Activated CD8-positive, alpha-beta memory T cell treated with anti-CD3 and anti-CD28 coated beads for 1 hour (primary cell): ENCODE data around the gene RAD51AP2.
"Not testable (repeated sequence)": the region's sequence is repeated elsewhere in the genome, so short reads cannot be mapped to it uniquely, and the experiment has no call there.

ENCODE experiments used
- DNase-seq, 2 donors: peaks; one replicate each; pipeline ENCODE4 v3.0.0-alpha.2; 2020; ENCODE audit warnings: low read depth in 1 of 2; ENCODE audit errors: extremely low read depth in 1 of 2

RAD51AP2 gene

GRCh38 chr2:17518212-17519154 lies at the start of gene RAD51AP2:
TSS of gene RAD51AP2 (minus strand) at chr2:17518440. CDS start at chr2:17518415, 25 bp downstream.
- DNase-seq, result no peak

- not testable (repeated sequence) for DNase-seq
Observed at GRCh38 chr2:17565726-17566125, 47.5 kb upstream of the RAD51AP2 start.

DNA sequence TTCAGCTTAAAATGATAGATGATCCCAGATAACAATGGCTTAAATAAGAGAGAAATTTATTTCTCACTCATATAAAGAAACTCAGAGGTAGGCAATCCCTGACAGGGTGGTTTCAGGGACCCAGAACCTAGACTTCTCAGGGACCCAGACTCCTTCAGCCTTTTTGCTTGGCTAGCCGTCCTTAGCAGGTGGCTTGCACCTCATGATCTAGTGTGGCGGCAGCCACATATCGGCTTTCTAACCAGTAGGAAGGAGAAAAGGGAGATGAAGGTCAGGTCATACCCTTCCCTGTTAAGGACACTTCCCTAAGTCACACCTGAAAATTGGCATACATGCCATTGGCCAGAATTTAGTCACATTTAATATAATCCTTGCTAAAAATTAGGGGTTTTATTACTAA lies 40.6 kb upstream of the RAD51AP2 start:
- DNase-seq, result no peak

DNA sequence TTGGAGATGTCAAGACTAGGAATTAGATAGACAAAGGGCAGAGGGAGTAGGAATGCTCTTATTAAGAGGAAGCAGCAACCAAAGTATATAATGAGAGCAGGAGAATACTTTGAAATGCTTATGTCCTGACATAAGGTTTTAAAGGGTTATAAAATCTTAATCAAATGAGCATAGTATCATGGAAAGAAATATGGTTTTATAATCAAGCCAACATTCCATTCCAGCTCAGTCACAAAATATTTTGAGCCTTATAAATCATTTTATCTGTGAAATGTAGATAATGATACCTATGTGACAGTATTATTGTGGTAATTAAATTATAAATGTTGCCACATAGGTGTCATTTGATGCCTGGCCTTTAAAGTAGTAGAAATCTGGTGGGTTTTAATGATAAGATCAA lies 39.8 kb upstream of the RAD51AP2 start:
- DNase-seq, result no peak

- no peak for DNase-seq
Observed at GRCh38 chr2:17557596-17557995, 39.4 kb upstream of the RAD51AP2 start.

- DNase-seq, result no peak
Observed at GRCh38 chr2:17555150-17555549, 36.9 kb upstream of the RAD51AP2 start.

- DNase-seq, result no peak
Observed at GRCh38 chr2:17550907-17551306, 32.7 kb upstream of the RAD51AP2 start.

DNA sequence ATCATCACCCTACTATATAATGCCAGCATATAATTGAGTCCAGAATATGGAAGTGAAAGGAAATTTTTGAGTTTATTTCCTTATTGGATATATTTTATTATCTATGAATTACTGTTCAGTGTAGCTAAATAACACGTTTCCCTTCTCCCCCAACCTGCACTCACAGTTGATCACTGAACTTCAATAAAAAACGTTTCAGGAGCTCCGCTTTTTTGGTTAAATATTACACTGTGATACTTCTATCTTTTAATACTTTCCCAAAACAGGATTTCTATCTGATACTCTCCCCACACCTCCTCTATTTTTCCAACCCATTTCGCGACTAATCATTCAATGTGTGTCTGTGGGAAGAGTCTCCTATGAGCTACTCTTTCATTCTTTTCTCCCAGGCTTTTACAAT lies 29.5 kb upstream of the RAD51AP2 start:
- DNase-seq, result no peak

GRCh38 chr2:17547237-17547636 lies 29.0 kb upstream of the RAD51AP2 start:
- DNase-seq, result no peak

GRCh38 chr2:17545680-17546613 lies 27.7 kb upstream of the RAD51AP2 start:
- DNase-seq, result no peak

- no peak for DNase-seq
Observed at GRCh38 chr2:17544256-17544655, 26.0 kb upstream of the RAD51AP2 start.

DNA sequence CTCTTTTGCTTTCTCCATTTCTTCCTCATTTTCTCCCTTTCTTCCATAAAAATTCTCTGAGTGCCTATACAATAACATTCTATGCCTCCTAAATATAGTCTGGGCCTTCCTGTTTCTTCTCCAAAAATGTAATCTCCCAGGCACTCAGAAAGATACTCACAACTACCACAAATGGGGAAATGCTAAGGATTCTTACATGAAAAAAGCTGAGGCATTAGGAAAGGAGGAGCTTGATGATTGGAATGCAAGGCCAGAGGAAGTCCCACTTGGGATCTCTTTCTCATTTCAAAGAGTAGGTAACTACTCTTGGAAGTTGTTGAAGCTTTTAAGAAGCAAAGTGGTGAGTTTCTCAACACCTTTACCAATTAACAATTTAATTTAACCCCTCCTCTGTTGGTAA lies 25.6 kb upstream of the RAD51AP2 start:
- DNase-seq, result no peak

DNA sequence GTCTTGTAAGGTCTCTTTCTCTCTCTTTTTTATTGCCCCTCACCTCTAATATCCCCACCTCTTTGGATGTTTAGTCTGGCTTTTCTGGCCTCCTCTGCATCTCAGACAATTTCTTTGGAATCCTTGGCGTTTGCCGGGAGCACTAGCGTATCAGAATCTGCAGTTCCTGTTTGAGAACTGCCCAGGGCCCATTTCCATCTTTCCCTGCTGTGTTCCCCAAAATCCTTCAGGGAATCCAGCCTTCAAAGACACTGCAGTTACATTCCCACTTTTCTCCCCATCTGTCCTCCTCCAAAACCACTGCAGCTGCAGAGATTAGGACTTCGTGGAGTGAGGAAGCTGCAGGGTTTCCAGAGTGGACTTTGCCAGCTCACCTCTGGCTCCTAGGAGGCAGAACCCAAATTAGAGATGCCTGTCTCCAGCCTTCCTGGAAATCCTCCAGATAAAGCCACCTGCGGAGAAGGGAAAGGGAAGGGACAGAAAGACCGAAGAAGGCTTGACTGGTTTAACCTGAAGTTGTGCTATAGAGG lies 25.0 kb upstream of the RAD51AP2 start:
- no peak for DNase-seq

GRCh38 chr2:17542471-17542870 lies 24.2 kb upstream of the RAD51AP2 start:
- no peak for DNase-seq

DNA sequence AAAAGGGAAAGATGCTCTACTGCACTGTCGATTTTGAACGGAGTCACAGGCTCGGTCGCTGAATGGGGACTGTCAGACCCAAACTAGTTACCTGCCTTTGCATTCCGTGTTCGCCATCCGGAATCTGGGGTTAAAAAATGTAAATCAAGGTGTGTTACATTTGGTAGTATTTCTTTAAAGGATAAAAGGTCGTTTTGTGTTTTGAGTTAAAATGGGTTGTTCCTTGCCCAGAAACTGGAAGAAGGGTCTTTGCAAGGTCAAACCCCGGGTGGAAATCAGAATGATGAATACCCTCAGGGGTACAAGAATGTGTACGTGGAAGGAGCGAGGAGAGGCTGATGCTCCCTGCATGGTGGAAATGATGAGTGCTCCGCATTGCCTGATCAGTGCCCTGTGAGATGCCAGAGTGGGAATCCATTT lies 23.3 kb upstream of the RAD51AP2 start:
- DNase-seq, result no peak

DNA sequence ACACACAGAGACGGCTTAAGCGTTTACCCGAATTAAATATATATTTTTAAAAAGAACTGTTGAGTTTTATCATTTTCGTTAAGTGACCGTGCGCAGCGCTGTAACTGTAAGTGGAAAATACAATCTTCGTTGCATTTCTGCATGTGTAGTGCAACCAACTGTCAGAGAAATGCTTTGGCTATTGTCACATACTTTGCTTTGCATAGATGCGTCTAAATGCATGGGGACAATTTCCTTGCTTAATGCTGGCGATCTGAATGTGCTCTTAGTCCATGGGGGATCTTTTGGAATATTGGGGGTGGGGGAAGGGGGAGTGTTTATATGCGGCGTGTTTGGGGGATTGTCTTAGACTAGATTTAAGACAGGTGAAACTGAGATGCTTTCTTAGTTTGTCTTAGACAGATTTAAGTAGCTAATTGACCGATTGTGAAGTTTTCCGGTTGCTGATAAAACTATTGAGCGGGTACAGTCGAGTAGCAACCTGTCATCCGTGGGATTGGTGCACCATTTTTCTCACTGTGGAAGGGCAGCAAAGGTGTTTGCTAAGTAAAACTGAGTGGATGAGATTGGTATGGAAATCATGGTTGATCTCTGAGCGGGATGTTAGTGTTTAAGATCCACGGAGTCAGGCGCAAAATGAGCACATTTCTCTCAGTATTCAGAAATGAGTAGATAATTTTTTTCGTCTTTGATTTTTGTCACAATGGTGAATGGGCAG lies 22.7 kb upstream of the RAD51AP2 start:
- DNase-seq, result no peak

DNA sequence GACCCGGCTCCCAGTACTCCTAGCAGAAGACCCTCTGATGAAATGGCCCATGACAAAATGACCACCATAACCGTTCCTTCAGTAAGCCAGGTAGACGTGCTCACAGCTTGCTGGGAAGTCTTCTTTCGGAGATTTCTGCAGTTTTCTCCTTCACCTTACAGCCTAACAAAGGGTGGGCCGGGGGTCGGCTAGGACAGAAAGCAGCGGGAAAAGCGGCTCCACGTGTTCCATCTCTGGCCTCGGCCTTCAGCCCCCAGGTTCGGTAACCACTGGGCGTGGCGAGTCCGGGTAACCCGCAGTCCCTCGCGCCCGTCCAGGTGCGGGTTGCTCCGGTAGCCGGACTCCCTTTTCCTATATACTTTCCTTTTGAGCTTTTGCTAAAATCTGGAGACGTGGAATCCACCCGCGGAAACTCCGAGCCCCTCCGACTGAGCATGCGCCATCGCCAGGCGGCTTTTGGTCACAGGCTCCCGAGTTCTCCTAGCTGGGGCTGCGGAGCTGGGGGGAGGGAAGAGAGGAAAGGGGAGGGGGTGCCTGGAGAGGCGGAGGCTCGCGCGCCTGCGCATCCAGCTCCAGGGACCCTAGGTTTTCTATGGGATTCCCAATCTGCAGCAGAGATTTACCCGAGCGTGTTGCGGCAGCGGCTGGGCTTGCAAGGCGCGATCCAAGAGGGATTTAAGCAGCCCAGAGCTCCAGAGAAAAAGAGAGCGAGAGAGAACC lies 22.0 kb upstream of the RAD51AP2 start, which contains the start of gene VSNL1:
Gene VSNL1 (plus strand): TSS at position 604 of the 720 bp plus-strand sequence. CDS start 51,379 bp downstream, outside the sequence.
- DNase-seq, result no peak

DNA sequence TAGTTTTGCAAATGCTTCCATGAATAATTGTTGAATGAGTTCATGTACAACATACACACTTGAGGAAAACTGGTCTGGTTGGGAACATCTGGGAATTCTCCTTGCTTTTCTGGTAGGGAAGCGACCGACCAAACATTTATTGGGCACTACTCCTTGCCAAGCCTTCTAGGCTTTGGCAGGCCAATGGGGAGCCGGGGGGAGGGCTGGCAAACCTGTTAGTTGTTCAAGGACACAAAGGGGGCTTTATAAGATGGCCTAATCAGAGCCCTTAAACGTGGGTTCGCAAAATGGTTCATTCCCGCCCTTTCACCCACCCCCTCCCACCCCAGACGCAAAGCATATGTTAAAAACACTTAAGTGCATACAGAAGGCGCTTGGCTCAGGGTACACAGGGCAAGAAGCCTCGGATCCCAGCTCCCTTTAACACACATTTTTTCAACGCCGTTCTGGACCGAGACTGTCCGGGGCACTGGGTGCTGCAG lies 21.4 kb upstream of the RAD51AP2 start:
- DNase-seq, result no peak

DNA sequence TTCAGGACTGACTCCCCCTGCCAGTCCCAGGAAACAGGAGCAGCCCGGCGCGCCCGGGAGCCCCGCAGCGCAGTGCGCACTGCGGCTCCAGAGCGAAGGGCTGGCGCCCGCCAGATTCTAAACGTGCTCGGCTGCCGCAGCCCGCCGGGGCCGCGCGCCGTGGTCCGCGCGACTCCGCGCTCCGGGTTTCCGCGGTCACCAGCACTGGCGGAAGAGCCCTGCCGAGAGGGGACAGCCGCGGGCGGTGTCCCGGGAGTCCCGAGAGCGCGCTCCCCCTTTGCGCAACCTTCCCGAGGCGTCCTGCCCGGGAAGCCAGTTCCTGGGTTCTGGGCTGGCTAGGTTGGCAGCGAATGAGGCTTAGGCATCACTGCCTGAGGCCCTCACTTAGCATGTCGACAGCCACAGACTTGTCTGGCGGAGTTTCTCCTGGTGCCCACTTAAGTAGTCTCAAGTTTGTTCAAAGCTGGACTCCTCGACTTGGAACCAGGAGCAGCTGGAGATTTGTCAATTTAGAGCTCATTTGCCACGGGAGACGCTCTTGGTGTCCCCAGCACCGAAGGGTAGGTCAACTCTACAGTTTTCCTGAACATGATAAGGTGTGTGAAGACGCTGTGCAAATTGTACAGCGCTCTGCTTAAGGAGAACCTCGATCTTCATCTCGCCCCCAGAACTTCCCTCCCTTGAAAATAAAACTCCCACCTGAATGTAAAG lies 20.8 kb upstream of the RAD51AP2 start:
- no peak for DNase-seq
